ENCODE measurements around the gene FTCD. TPM values are rescaled to one million over a fixed set of nuclear protein-coding genes. Genes with fewer than 3 reads are reported as not detected.
"Not testable (repeated sequence)": the region's sequence is repeated elsewhere in the genome, so short reads cannot be mapped to it uniquely, and the experiment has no call there.

Gene FTCD
- total RNA-seq, result under 0.01 and 0.43 TPM in 2 replicates

- no peak for DNase-seq (ENCODE audit: low read depth)
- no peak within 1 kb of the TSS for H3K4me3 ChIP-seq (ENCODE audit: low read depth, low read length)
- no peak for TF ChIP-seq CTCF (IDR thresholded peaks at IDR 0.05; ENCODE audit: insufficient read depth, low read depth, low read length)
These were observed at the start of gene FTCD for GRCh38 chr21:46155514-46156377. TSS of gene FTCD (minus strand) at chr21:46155579. CDS start at chr21:46155523, 56 bp downstream.

- no peak overlapping the region for H3K4me3 ChIP-seq (ENCODE audit: low read depth, low read length)
- no peak for DNase-seq (ENCODE audit: low read depth)
- TF ChIP-seq CTCF (IDR thresholded peaks at IDR 0.05; ENCODE audit: insufficient read depth, low read depth, low read length), result no peak
These were observed 49.8 kb upstream of the FTCD start for GRCh38 chr21:46205166-46205565.

GRCh38 chr21:46203203-46203600 is 47.8 kb upstream of the FTCD start:
- no peak overlapping the region for H3K4me3 ChIP-seq (ENCODE audit: low read depth, low read length)
- no peak for TF ChIP-seq CTCF (IDR thresholded peaks at IDR 0.05; ENCODE audit: insufficient read depth, low read depth, low read length)

GRCh38 chr21:46202592-46203202 is 47.3 kb upstream of the FTCD start:
- DNase-seq (ENCODE audit: low read depth), result no peak
- TF ChIP-seq CTCF (IDR thresholded peaks at IDR 0.05; ENCODE audit: insufficient read depth, low read depth, low read length), result no peak

More at GRCh38 chr21:46203203-46203600, 47.8 kb upstream of the FTCD start:
- DNase-seq (ENCODE audit: low read depth), result no peak

GRCh38 chr21:46200877-46201803 is 45.8 kb upstream of the FTCD start:
- not testable (repeated sequence) for H3K4me3 ChIP-seq (ENCODE audit: low read depth, low read length); DNase-seq (ENCODE audit: low read depth)

More at GRCh38 chr21:46202592-46203202, 47.3 kb upstream of the FTCD start:
- H3K4me3 ChIP-seq (ENCODE audit: low read depth, low read length), result no peak overlapping the region

- TF ChIP-seq CTCF (IDR thresholded peaks at IDR 0.05; ENCODE audit: insufficient read depth, low read depth, low read length), result no peak
- peak; percentile 31 for DNase-seq (ENCODE audit: low read depth)
- no peak overlapping the region for H3K4me3 ChIP-seq (ENCODE audit: low read depth, low read length)
These were observed 44.3 kb upstream of the FTCD start for GRCh38 chr21:46199436-46200373.
